Memory B cell (primary cell): Measurements from ENCODE around the gene CACNA2D4.

ENCODE experiments used
- ATAC-seq: fragments of 150-1000 bp; cut with Tn5 transposase; 2 replicates; pipeline ENCODE4 v1.10.0; 2021; ENCODE audit warnings: low read depth, mild to moderate bottlenecking, moderate library complexity
- DNase-seq, 2 donors: peaks; one replicate each; pipeline ENCODE4 v3.0.0; 2022; ENCODE audit warnings: low spot score in 2 of 2
- H3K27ac Mint-ChIP-seq: one replicate; pipeline ENCODE4 v1.8.0; 2022; ENCODE audit warnings: mild to moderate bottlenecking, moderate library complexity, mixed read lengths
- H3K27me3 Mint-ChIP-seq: one replicate; pipeline ENCODE4 v1.8.0; 2022; ENCODE audit warnings: mixed read lengths
- H3K36me3 Mint-ChIP-seq: one replicate; pipeline ENCODE4 v1.8.0; 2022; ENCODE audit warnings: mild to moderate bottlenecking, mixed read lengths
- H3K4me1 Mint-ChIP-seq: one replicate; pipeline ENCODE4 v1.8.0; 2022; ENCODE audit warnings: mixed read lengths
- H3K4me3 Mint-ChIP-seq: one replicate; pipeline ENCODE4 v1.8.0; 2022; ENCODE audit warnings: mild to moderate bottlenecking, moderate library complexity, mixed read lengths
- H3K9me3 Mint-ChIP-seq: one replicate; pipeline ENCODE4 v1.8.0; 2022; ENCODE audit warnings: mixed read lengths

Gene CACNA2D4

DNA sequence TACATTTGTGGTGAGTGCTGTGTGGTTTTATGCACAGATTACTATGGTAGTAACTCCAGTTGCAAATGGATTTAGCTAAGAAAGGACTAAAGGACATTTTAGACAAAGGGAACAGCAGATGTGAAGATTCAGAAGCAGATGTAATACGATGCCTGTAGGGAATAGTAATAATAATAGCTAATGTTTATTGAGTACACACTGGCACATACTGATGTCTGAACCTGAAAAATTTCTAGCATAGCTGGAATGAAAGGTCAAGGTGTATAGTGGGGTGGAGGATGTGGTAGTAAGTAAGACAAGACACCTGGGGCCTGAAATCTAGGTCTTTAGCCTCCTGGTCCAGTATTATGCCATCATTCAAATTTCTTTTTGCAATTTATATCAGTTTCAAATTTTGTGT lies 152.3 kb downstream of the CACNA2D4 start:
- Mint-ChIP-seq H3K9me3 (no peaks in the 10 kb centered on the region), H3K27me3 (no peaks in the 10 kb centered on the region), H3K36me3 (peaks cover 6% of the 10 kb centered on the region), H3K4me1 (peaks cover 3% of the 10 kb centered on the region), H3K27ac (no peak overlapping the region), H3K4me3 (no peak overlapping the region)
- ATAC-seq (no peak), DNase-seq (no peak)

DNA sequence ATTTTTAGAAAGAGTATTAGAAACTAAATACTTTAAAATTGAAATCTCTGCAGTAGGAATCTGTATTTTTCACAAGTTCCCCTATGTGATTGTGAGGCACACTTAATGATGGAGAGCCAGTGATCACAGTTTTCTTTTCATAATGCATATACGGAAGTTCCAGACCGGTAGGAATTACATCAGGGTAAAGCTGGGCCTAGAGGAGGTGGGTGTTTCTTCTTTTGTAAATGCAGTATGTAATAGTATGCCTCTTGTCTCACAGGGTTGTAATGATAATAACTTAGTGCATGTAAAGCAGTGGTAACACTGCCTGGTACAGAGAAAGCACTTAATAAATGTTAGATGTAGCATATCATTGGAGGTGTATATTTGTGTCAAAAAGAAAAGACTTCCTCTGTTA lies 155.3 kb downstream of the CACNA2D4 start:
- Mint-ChIP-seq H3K27me3 (no peaks in the 10 kb centered on the region), H3K4me3 (no peak overlapping the region), H3K9me3 (no peaks in the 10 kb centered on the region), H3K27ac (no peak overlapping the region), H3K4me1 (peaks cover 1% of the 10 kb centered on the region), H3K36me3 (peaks cover 16% of the 10 kb centered on the region)
- DNase-seq, result no peak
- no peak for ATAC-seq

GRCh38 chr12:1761857-1762256 lies 156.6 kb downstream of the CACNA2D4 start:
- ATAC-seq, result no peak
- H3K4me1 Mint-ChIP-seq, result no peaks in the 10 kb centered on the region
- peaks cover 22% of the 10 kb centered on the region for H3K36me3 Mint-ChIP-seq
- H3K27ac Mint-ChIP-seq, result no peak overlapping the region
- no peaks in the 10 kb centered on the region for H3K27me3 Mint-ChIP-seq
- no peaks in the 10 kb centered on the region for H3K9me3 Mint-ChIP-seq
- no peak overlapping the region for H3K4me3 Mint-ChIP-seq
- DNase-seq, result no peak

GRCh38 chr12:1760566-1761382 lies 157.7 kb downstream of the CACNA2D4 start:
- ATAC-seq (no peak), DNase-seq (no peak)
- Mint-ChIP-seq H3K9me3 (no peaks in the 10 kb centered on the region), H3K27me3 (no peaks in the 10 kb centered on the region), H3K4me3 (no peak overlapping the region), H3K27ac (no peak overlapping the region), H3K36me3 (peaks cover 28% of the 10 kb centered on the region), H3K4me1 (no peaks in the 10 kb centered on the region)

DNA sequence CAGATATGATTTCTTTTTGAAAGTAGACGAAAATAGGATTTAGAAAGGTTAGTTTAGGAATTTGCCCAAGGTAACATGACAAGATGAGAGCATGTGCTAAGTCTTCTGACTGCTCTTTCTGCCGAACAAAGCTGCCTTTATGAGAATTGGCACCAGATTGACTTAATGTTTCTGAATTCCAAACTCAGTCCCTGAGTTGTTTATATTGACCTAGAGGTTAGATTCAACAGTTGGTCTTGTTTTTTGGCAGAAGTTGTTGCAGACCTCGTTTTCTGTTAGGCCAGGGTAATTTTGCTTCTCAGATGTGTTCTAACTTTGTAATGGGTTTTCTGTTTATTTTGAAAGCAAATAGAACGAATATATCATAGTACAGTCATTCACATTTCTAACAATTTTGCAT lies 159.6 kb downstream of the CACNA2D4 start:
- DNase-seq (no peak), ATAC-seq (no peak)
- Mint-ChIP-seq H3K4me1 (no peaks in the 10 kb centered on the region), H3K27ac (no peak overlapping the region), H3K9me3 (no peaks in the 10 kb centered on the region), H3K4me3 (no peak overlapping the region), H3K36me3 (peaks cover 40% of the 10 kb centered on the region), H3K27me3 (no peaks in the 10 kb centered on the region)

GRCh38 chr12:1758376-1758775 lies 160.1 kb downstream of the CACNA2D4 start:
- H3K9me3 Mint-ChIP-seq, result no peaks in the 10 kb centered on the region
- no peak overlapping the region for H3K4me3 Mint-ChIP-seq
- H3K36me3 Mint-ChIP-seq, result peaks cover 40% of the 10 kb centered on the region
- no peak overlapping the region for H3K27ac Mint-ChIP-seq
- no peaks in the 10 kb centered on the region for H3K27me3 Mint-ChIP-seq
- ATAC-seq, result no peak
- H3K4me1 Mint-ChIP-seq, result no peaks in the 10 kb centered on the region
- no peak for DNase-seq

- H3K27ac Mint-ChIP-seq, result no peak overlapping the region
- H3K4me3 Mint-ChIP-seq, result no peak overlapping the region
- no peaks in the 10 kb centered on the region for H3K27me3 Mint-ChIP-seq
- DNase-seq (no peak), ATAC-seq (no peak)
- H3K36me3 Mint-ChIP-seq, result peaks cover 38% of the 10 kb centered on the region
- peaks cover 3% of the 10 kb centered on the region for H3K4me1 Mint-ChIP-seq
- peaks cover 8% of the 10 kb centered on the region for H3K9me3 Mint-ChIP-seq
Measured at GRCh38 chr12:1750300-1750699, 168.2 kb downstream of the CACNA2D4 start.

DNA sequence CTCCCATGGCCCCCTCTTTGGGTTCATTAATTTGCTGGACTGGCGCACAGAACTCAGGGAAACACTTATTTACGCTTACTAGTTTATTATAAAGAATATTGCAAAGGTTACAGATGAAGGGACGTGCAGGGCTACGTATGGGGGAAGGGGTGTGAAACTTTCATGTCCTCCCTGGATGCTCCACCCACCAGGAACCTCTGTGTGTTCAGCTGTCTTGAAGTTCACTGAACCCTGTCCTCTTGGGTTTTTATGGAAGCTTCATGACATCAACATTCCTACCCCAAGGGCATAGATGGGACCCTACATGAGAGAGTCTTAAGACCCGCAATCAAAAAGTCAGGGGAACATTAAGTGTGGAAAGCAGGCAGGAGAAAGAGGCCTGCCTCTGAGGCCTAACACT lies 169.4 kb downstream of the CACNA2D4 start:
- H3K36me3 Mint-ChIP-seq, result peaks cover 35% of the 10 kb centered on the region
- H3K4me1 Mint-ChIP-seq, result peaks cover 3% of the 10 kb centered on the region
- no peak overlapping the region for H3K4me3 Mint-ChIP-seq
- peaks cover 8% of the 10 kb centered on the region for H3K9me3 Mint-ChIP-seq
- no peak overlapping the region for H3K27ac Mint-ChIP-seq
- no peaks in the 10 kb centered on the region for H3K27me3 Mint-ChIP-seq
- DNase-seq, result no peak
- ATAC-seq, result no peak

- Mint-ChIP-seq H3K9me3 (peaks cover 8% of the 10 kb centered on the region), H3K27me3 (no peaks in the 10 kb centered on the region), H3K36me3 (peaks cover 34% of the 10 kb centered on the region), H3K4me3 (no peak overlapping the region), H3K27ac (no peak overlapping the region), H3K4me1 (peaks cover 3% of the 10 kb centered on the region)
- no peak for DNase-seq
- no peak for ATAC-seq
Measured at GRCh38 chr12:1747609-1748008, 170.8 kb downstream of the CACNA2D4 start.

- ATAC-seq, result no peak
- peaks cover 34% of the 10 kb centered on the region for H3K36me3 Mint-ChIP-seq
- H3K9me3 Mint-ChIP-seq, result peaks cover 8% of the 10 kb centered on the region
- H3K27me3 Mint-ChIP-seq, result no peaks in the 10 kb centered on the region
- no peak overlapping the region for H3K27ac Mint-ChIP-seq
- H3K4me1 Mint-ChIP-seq, result peaks cover 16% of the 10 kb centered on the region
- H3K4me3 Mint-ChIP-seq, result no peak overlapping the region
- DNase-seq, result no peak
Measured at GRCh38 chr12:1744932-1745331, 173.5 kb downstream of the CACNA2D4 start.
